GM12864 (cell line): ENCODE results near the gene GZF1.

Source experiments
- DNase-seq: peaks from one replicate; pipeline ENCODE4 v3.0.0-alpha.2; 2011; ENCODE audit warnings: low read depth
- H3K4me3 ChIP-seq: 2 replicates; pipeline ENCODE4 v1.5.1; 2011; ENCODE audit warnings: mild to moderate bottlenecking, low read depth, low read length, control low read depth
- CTCF ChIP-seq: IDR thresholded peaks from 2 replicates; pipeline ENCODE4 v1.5.1; 2011; ENCODE audit warnings: low read depth, mild to moderate bottlenecking, moderate library complexity, low read length, control low read depth, inconsistent platforms; ENCODE audit errors: missing control alignments

The GZF1 gene

DNA sequence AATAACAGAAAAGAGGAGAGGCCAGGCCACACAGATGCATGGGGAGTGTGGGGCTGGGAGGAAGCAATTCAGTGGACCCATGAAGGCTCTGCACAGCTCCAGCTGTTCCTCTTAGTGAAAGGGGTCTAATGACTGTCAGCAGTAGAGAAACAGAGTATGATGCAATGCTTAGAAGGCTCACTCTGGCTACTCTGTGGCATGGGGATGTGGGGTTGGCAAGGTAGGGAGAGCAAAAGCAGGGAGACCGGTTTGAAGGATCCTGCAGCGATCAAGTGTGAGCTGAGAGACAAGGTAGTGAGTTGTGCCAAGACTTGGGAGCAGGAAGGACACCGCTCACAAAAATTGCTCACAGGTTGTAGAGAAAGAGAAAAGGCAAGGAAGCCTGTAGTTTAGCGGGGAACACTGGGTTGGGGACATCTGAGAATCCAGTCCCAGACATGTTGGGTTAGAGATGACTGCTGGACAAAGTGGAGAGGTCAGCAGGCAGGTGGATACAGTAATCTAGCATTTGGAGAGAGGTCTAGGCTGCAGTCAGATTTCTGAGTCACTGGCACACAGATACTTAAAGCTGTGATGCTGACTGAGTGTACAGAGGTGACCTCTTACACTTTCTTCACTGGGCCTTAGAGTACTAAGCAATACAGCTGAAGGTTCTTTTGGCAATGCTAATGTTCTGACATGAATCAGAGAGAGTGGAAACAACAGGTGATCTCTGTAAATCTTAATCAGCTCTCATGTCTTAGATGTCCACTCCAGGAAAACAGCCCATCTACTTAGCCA is 32.2 kb downstream of the GZF1 start:
- H3K4me3 ChIP-seq, result no peak overlapping the region
- TF ChIP-seq CTCF, result no peak
- DNase-seq, result no peak

GRCh38 chr20:23396950-23397627 is 35.1 kb downstream of the GZF1 start:
- no peak for TF ChIP-seq CTCF
- no peak for DNase-seq
- H3K4me3 ChIP-seq, result no peak overlapping the region

- no peak overlapping the region for H3K4me3 ChIP-seq
- no peak for TF ChIP-seq CTCF
- no peak for DNase-seq
Measured at GRCh38 chr20:23397961-23398360, 36.0 kb downstream of the GZF1 start.

GRCh38 chr20:23399568-23400241 is 37.7 kb downstream of the GZF1 start:
- TF ChIP-seq CTCF, result no peak
- DNase-seq, result no peak
- H3K4me3 ChIP-seq, result no peak overlapping the region

DNA sequence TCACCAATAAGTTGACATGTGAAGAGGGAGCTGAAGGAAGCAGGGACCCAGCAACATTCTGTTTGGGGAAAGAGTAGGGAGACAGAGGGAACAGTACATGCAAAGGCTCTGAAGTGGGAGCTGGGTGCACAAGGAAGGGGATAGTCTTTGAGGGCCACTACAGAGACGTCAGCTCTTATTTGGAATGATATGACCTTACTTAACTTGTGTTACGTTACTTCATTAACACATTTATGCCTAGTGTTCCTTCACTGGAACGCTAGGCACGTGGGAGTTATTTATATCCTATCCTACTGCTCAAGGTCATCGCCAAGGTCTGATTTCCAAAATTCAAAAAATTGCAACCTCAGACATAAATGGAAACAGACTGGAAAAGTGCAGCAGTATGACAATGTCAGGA is 39.1 kb downstream of the GZF1 start:
- H3K4me3 ChIP-seq, result no peak overlapping the region
- no peak for TF ChIP-seq CTCF
- DNase-seq, result no peak

DNA sequence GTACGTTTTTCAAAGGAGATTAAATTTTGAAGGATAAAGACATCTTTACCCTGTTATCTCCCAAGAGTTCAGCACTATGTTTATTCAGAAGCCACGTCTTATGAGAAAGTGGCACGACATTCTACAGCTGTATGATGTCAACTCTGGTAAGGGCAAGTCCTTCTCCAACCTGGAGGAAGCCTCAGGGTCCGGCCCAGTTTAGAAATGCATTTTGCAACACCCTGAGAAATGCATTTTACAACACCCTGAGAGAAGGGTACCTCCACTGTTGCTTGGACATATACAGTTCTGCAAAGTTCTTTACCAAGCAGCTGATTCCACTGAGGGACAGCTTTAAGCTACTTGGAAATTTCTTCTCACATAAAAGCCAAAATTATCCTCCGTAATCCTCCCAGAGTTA is 41.8 kb downstream of the GZF1 start:
- H3K4me3 ChIP-seq, result no peak overlapping the region
- TF ChIP-seq CTCF, result no peak
- DNase-seq, result no peak

- DNase-seq, result no peak
Measured at GRCh38 chr20:23404196-23404595, 42.2 kb downstream of the GZF1 start.

More at GRCh38 chr20:23404196-23404595, 42.2 kb downstream of the GZF1 start:
- TF ChIP-seq CTCF, result no peak
- no peak overlapping the region for H3K4me3 ChIP-seq
